Loucy (cell line): ENCODE measurements around the gene PRR30.

Experiments used
- H2AFZ ChIP-seq: fragments of 200-600 bp; sonication (generic); 2 replicates; pipeline ENCODE4 v1.6.0; 2016; ENCODE audit warnings: antibody characterized with exemption, mild to moderate bottlenecking, low read length, moderate library complexity
- H3F3A ChIP-seq: fragments of 200-600 bp; 2 replicates; pipeline ENCODE4 v1.6.0; 2016; ENCODE audit warnings: antibody characterized with exemption, low read depth, mild to moderate bottlenecking
- H3K27me3 ChIP-seq: fragments of 200-600 bp; sonication (generic); 2 replicates; pipeline ENCODE4 v1.6.1; 2014; ENCODE audit warnings: low read length, mild to moderate bottlenecking; ENCODE audit not compliant: insufficient read depth, poor library complexity, severe bottlenecking
- H3K36me3 ChIP-seq: fragments of 200-600 bp; sonication (generic); 2 replicates; pipeline ENCODE4 v1.6.1; 2016; ENCODE audit warnings: low read length; ENCODE audit not compliant: insufficient read depth
- H3K4me1 ChIP-seq: fragments of 200-600 bp; sonication (generic); 2 replicates; pipeline ENCODE4 v1.5.1; 2014; ENCODE audit warnings: low read length, mild to moderate bottlenecking; ENCODE audit not compliant: insufficient read depth, poor library complexity, severe bottlenecking
- H3K4me2 ChIP-seq: fragments of 200-600 bp; sonication (generic); 2 replicates; pipeline ENCODE4 v1.6.0; 2014; ENCODE audit warnings: antibody characterized with exemption, low read length, low read depth, mild to moderate bottlenecking; ENCODE audit not compliant: poor library complexity, severe bottlenecking
- H3K4me3 ChIP-seq: fragments of 200-600 bp; sonication (generic); 2 replicates; pipeline ENCODE4 v1.5.1; 2014; ENCODE audit warnings: low read length, mild to moderate bottlenecking, mixed read lengths; ENCODE audit not compliant: poor library complexity, severe bottlenecking
- H3K79me2 ChIP-seq: fragments of 200-600 bp; sonication (generic); 2 replicates; pipeline ENCODE4 v1.6.1; 2014; ENCODE audit warnings: low read length; ENCODE audit not compliant: insufficient read depth
- H3K9ac ChIP-seq: fragments of 200-600 bp; sonication (generic); 2 replicates; pipeline ENCODE4 v1.6.0; 2014; ENCODE audit warnings: mild to moderate bottlenecking, low read depth, low read length, moderate library complexity; ENCODE audit not compliant: poor library complexity, severe bottlenecking
- H3K9me2 ChIP-seq: fragments of 200-600 bp; sonication (generic); replicated peaks from 2 replicates; pipeline ENCODE4 v1.6.1; 2016; ENCODE audit warnings: low read depth, low read length, mixed read lengths
- H3K9me3 ChIP-seq: fragments of 200-600 bp; sonication (generic); 2 replicates; pipeline ENCODE4 v1.6.1; 2014; ENCODE audit warnings: mild to moderate bottlenecking, antibody characterized with exemption, low read length, low read depth; ENCODE audit not compliant: insufficient read depth
- H4K20me1 ChIP-seq: fragments of 200-600 bp; sonication (generic); 2 replicates; pipeline ENCODE4 v1.6.0; 2014; ENCODE audit warnings: antibody characterized with exemption, low read length, mild to moderate bottlenecking; ENCODE audit not compliant: insufficient read depth, poor library complexity, severe bottlenecking
- EZH2phosphoT487 ChIP-seq: fragments of 200-600 bp; IDR thresholded peaks from 2 replicates; pipeline ENCODE4 v1.6.1; 2018; ENCODE audit warnings: antibody characterized with exemption, mild to moderate bottlenecking, moderate library complexity, borderline replicate concordance
- TF ChIP-seq, protein P1 (sequence below): fragments of 200-600 bp; sonication (generic); conservative IDR thresholded peaks from 2 replicates; pipeline ENCODE4 v1.5.1; 2014; ENCODE audit warnings: mild to moderate bottlenecking, antibody characterized with exemption, low read length

Gene PRR30

GRCh38 chr2:27138111-27138510 lies 1.1 kb downstream of the PRR30 start:
- no peaks in the 10 kb centered on the region for H3F3A ChIP-seq
- no peaks in the 10 kb centered on the region for H3K9me2 ChIP-seq
- no peak overlapping the region for H3K9ac ChIP-seq
- H3K9me3 ChIP-seq, result no peaks in the 10 kb centered on the region
- no peak overlapping the region for H2AFZ ChIP-seq
- peaks cover 5% of the 10 kb centered on the region for H4K20me1 ChIP-seq
- TF ChIP-seq, protein P1, sequence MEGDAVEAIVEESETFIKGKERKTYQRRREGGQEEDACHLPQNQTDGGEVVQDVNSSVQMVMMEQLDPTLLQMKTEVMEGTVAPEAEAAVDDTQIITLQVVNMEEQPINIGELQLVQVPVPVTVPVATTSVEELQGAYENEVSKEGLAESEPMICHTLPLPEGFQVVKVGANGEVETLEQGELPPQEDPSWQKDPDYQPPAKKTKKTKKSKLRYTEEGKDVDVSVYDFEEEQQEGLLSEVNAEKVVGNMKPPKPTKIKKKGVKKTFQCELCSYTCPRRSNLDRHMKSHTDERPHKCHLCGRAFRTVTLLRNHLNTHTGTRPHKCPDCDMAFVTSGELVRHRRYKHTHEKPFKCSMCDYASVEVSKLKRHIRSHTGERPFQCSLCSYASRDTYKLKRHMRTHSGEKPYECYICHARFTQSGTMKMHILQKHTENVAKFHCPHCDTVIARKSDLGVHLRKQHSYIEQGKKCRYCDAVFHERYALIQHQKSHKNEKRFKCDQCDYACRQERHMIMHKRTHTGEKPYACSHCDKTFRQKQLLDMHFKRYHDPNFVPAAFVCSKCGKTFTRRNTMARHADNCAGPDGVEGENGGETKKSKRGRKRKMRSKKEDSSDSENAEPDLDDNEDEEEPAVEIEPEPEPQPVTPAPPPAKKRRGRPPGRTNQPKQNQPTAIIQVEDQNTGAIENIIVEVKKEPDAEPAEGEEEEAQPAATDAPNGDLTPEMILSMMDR, result no peak
- no peak for TF ChIP-seq EZH2phosphoT487
- H3K36me3 ChIP-seq, result no peaks in the 10 kb centered on the region
- peaks cover 13% of the 10 kb centered on the region for H3K4me1 ChIP-seq
- peaks cover 4% of the 10 kb centered on the region for H3K27me3 ChIP-seq
- H3K79me2 ChIP-seq, result peaks cover 13% of the 10 kb centered on the region
- H3K4me2 ChIP-seq, result no peak overlapping the region
- H3K4me3 ChIP-seq, result no peak overlapping the region

- Histone ChIP-seq H3K4me1 (peaks cover 20% of the 10 kb centered on the region), H3K27me3 (peaks cover 4% of the 10 kb centered on the region), H3K36me3 (no peaks in the 10 kb centered on the region), H2AFZ (no peak overlapping the region), H3K9me3 (no peaks in the 10 kb centered on the region), H3K9me2 (no peaks in the 10 kb centered on the region), H3K79me2 (peaks cover 20% of the 10 kb centered on the region), H4K20me1 (peaks cover 10% of the 10 kb centered on the region), H3K9ac (no peak overlapping the region), H3K4me3 (no peak overlapping the region), H3F3A (no peaks in the 10 kb centered on the region), H3K4me2 (no peak overlapping the region)
- no peak for TF ChIP-seq EZH2phosphoT487
- TF ChIP-seq, protein P1, result no peak
Measured at GRCh38 chr2:27137322-27137935, 1.8 kb downstream of the PRR30 start.

DNA sequence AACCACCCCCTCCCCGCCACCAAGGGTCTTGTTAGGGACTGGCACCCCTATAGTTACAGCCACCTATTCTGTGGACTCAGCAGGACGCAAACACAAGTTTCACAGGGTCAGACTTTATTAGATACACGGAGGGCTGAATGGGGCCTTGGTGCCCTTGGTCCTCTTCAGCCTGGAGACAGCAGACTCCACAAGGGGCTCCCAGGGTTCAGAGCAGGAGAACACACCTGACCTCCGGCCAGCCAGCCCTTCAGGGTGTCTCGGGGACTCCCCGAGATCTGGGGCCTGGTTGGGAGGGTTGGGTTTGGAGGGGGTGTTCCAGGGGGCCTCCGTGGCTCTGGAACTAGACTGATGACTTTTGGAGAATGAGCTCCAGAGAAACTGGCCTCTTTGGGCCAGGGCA lies 2.5 kb downstream of the PRR30 start:
- peaks cover 22% of the 10 kb centered on the region for H3K4me1 ChIP-seq
- peaks cover 4% of the 10 kb centered on the region for H3K27me3 ChIP-seq
- no peaks in the 10 kb centered on the region for H3K9me2 ChIP-seq
- no peaks in the 10 kb centered on the region for H3K9me3 ChIP-seq
- TF ChIP-seq EZH2phosphoT487, result no peak
- TF ChIP-seq, protein P1, result no peak
- H4K20me1 ChIP-seq, result peaks cover 10% of the 10 kb centered on the region
- H3K9ac ChIP-seq, result no peak overlapping the region
- H3K36me3 ChIP-seq, result 0 out of 2 replicates have a peak, but pooled peaks cover 3% of the 10 kb centered on the region
- H3F3A ChIP-seq, result no peaks in the 10 kb centered on the region
- H3K4me2 ChIP-seq, result no peak overlapping the region
- H2AFZ ChIP-seq, result no peak overlapping the region
- peaks cover 26% of the 10 kb centered on the region for H3K79me2 ChIP-seq
- H3K4me3 ChIP-seq, result no peak overlapping the region
